Transverse colon (tissue), 3 donors: ENCODE data around the gene NRN1.

ENCODE experiments used
- CTCF ChIP-seq, 5 experiments: fragments of 200-600 bp in 3 of 5; fragments of 450-650 bp in 2 of 5; sonication (generic) in 3 of 5; IDR thresholded peaks; 1 replicate in 2 of 5; 2 replicates in 3 of 5; pipeline ENCODE4 v1.5.1; 2016 to 2017; ENCODE audit warnings: antibody characterized with exemption in 5 of 5, inconsistent platforms in 3 of 5, mild to moderate bottlenecking in 2 of 5, moderate library complexity in 1 of 5
- EP300 ChIP-seq: sonication (generic); formaldehyde crosslinking; IDR thresholded peaks from one replicate; pipeline ENCODE4 v1.6.1; 2017; ENCODE audit warnings: antibody characterized with exemption, low read depth

GRCh38 chr6:5984150-5985089, 22.3 kb downstream of the NRN1 start:
- TF ChIP-seq CTCF (IDR thresholded peaks at IDR 0.05): no peak
- no peak for TF ChIP-seq EP300
